Measurements from ENCODE around the gene INTS6L.

- no peak for TF ChIP-seq POLR2A (IDR thresholded peaks at IDR 0.05)
- TF ChIP-seq CTCF (IDR thresholded peaks at IDR 0.05) = no peak
Measured at GRCh38 chrX:135625995-135626394, 105.5 kb downstream of the INTS6L start.
